Endodermal cell (in vitro differentiated cells): ENCODE measurements around the gene TNIK. TPM values are rescaled to one million over a fixed set of nuclear protein-coding genes. Genes with fewer than 3 reads are reported as not detected.

Source experiments
- DNase-seq: peaks from one replicate; pipeline ENCODE4 v3.0.0-alpha.2; 2017
- H3K27ac ChIP-seq: 2 replicates; pipeline ENCODE4 v1.5.1; 2013; ENCODE audit warnings: mild to moderate bottlenecking, low read depth, low read length, moderate library complexity
- H3K27me3 ChIP-seq: 2 replicates; pipeline ENCODE4 v1.6.1; 2013; ENCODE audit warnings: mild to moderate bottlenecking, low read length, moderate library complexity; ENCODE audit not compliant: insufficient read depth, control insufficient read depth, poor library complexity, severe bottlenecking
- H3K36me3 ChIP-seq: 2 replicates; pipeline ENCODE4 v1.7.0; 2013; ENCODE audit warnings: mild to moderate bottlenecking, low read length, moderate library complexity; ENCODE audit not compliant: control insufficient read depth, insufficient read depth
- H3K4me1 ChIP-seq: one replicate; pipeline ENCODE4 v1.7.0; 2013; ENCODE audit warnings: low read length; ENCODE audit not compliant: control insufficient read depth, insufficient read depth
- H3K4me3 ChIP-seq: 2 replicates; pipeline ENCODE4 v1.5.1; 2013; ENCODE audit warnings: mild to moderate bottlenecking, low read length, moderate library complexity
- H3K9ac ChIP-seq: 2 replicates; pipeline ENCODE4 v1.6.1; 2013; ENCODE audit warnings: mild to moderate bottlenecking, low read length, moderate library complexity; ENCODE audit not compliant: poor library complexity, severe bottlenecking; ENCODE audit errors: extremely low read depth
- H3K9me3 ChIP-seq: 2 replicates; pipeline ENCODE4 v1.6.1; 2013; ENCODE audit warnings: mild to moderate bottlenecking, low read length, moderate library complexity; ENCODE audit not compliant: control insufficient read depth
- H3K27ac Mint-ChIP-seq: 2 replicates; pipeline ENCODE4 v1.8.0; 2020; ENCODE audit warnings: mixed read lengths
- H3K27me3 Mint-ChIP-seq: 2 replicates; pipeline ENCODE4 v1.8.0; 2021; ENCODE audit warnings: mild to moderate bottlenecking, mixed read lengths; ENCODE audit not compliant: insufficient read depth
- H3K36me3 Mint-ChIP-seq: 2 replicates; pipeline ENCODE4 v1.8.0; 2020; ENCODE audit warnings: low read depth, mixed read lengths
- H3K4me1 Mint-ChIP-seq: 2 replicates; pipeline ENCODE4 v1.8.0; 2020; ENCODE audit warnings: mixed read lengths
- H3K4me3 Mint-ChIP-seq: 2 replicates; pipeline ENCODE4 v1.8.0; 2020; ENCODE audit warnings: mild to moderate bottlenecking, moderate library complexity, mixed read lengths
- H3K9me3 Mint-ChIP-seq: 2 replicates; pipeline ENCODE4 v1.8.0; 2020; ENCODE audit warnings: mild to moderate bottlenecking, mixed read lengths
- CTCF ChIP-seq: fragments of 200-600 bp; sonication (generic); conservative IDR thresholded peaks from 2 replicates; pipeline ENCODE4 v1.5.0; 2021; ENCODE audit warnings: antibody characterized with exemption, mild to moderate bottlenecking
- WGBS, 2 experiments: methylation state at CpG; one replicate each; pipeline versions ENCODE4 v1.1.5 to v1.1.7; 2013; ENCODE audit warnings: missing lambda C conversion rate in 2 of 2, mixed read lengths in 1 of 2; ENCODE audit not compliant: insufficient coverage in 1 of 2, insufficient read length in 1 of 2; 5-methylcytosine and 5-hydroxymethylcytosine counted together
- total RNA-seq, 2 donors: library from RNA; stranded (reverse); fragmentation: NEBNext Ultra II Directional in 1 of 2; extraction: Animal tissue kit (Norgen Biotek cat#: 25700) in 1 of 2; gene quantifications; 2 replicates in 1 of 2; 3 replicates in 1 of 2; pipeline ENCODE4 v1.2.1, GENCODE V29; 2021

Gene TNIK
- total RNA-seq, 2 donors from 2014 or later: 12.2 to 14.9 TPM

GRCh38 chr3:171095063-171095462 lies 365.1 kb downstream of the TNIK start:
- Mint-ChIP-seq H3K4me1 (no peaks in the 10 kb centered on the region), H3K4me3 (no peak overlapping the region), H3K9me3 (peaks cover 2% of the 10 kb centered on the region), H3K27me3 (no peaks in the 10 kb centered on the region), H3K36me3 (no peaks in the 10 kb centered on the region), H3K27ac (no peak overlapping the region)
- H3K36me3 ChIP-seq: no peaks in the 10 kb centered on the region
- no peak for DNase-seq
- no peak overlapping the region for H3K27ac ChIP-seq
- H3K4me1 ChIP-seq: no peaks in the 10 kb centered on the region
- no peaks in the 10 kb centered on the region for H3K27me3 ChIP-seq
- 85% methylated on average over 1 of the region's 1 CpG; no CpG with 5 or more reads in 1 of the 2 experiments for WGBS, 2 experiments
- H3K9ac ChIP-seq: no peak overlapping the region
- no peak for TF ChIP-seq CTCF
- no peak overlapping the region for H3K4me3 ChIP-seq
- no peaks in the 10 kb centered on the region for H3K9me3 ChIP-seq

GRCh38 chr3:171094411-171094810 lies 365.8 kb downstream of the TNIK start:
- H3K9me3 ChIP-seq: no peaks in the 10 kb centered on the region
- no peaks in the 10 kb centered on the region for H3K27me3 ChIP-seq
- Mint-ChIP-seq H3K27ac (no peak overlapping the region), H3K36me3 (no peaks in the 10 kb centered on the region), H3K27me3 (no peaks in the 10 kb centered on the region), H3K9me3 (peaks cover 2% of the 10 kb centered on the region), H3K4me3 (no peak overlapping the region), H3K4me1 (no peaks in the 10 kb centered on the region)
- no peak overlapping the region for H3K9ac ChIP-seq
- H3K4me1 ChIP-seq: no peaks in the 10 kb centered on the region
- H3K36me3 ChIP-seq: no peaks in the 10 kb centered on the region
- no peak for TF ChIP-seq CTCF
- WGBS, 2 experiments: 98% methylated on average over 3 of the region's 3 CpGs; no CpG with 5 or more reads in 1 of the 2 experiments
- DNase-seq: no peak
- no peak overlapping the region for H3K4me3 ChIP-seq
- no peak overlapping the region for H3K27ac ChIP-seq

DNA sequence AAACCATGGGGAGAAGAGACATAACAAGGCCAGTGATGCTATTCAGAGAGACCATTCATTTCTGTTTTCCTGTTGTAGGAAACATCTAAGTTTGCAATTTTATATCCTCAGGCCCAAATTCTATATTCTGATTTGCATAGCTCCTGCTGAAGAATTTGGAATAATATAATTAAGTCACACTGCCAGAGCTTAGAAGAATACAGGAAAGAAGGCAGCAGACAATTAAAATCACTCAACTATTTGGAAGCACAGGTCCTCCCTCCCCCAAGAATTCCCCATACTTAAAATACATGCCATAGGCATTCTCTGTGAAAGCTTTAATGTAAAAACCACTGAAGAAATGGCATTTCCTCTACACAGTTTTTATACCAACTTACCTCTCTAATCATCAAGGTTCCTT lies 366.7 kb downstream of the TNIK start:
- H3K27ac ChIP-seq: no peak overlapping the region
- no peaks in the 10 kb centered on the region for H3K36me3 ChIP-seq
- Mint-ChIP-seq H3K4me3 (no peak overlapping the region), H3K36me3 (no peaks in the 10 kb centered on the region), H3K9me3 (peaks cover 2% of the 10 kb centered on the region), H3K27ac (no peak overlapping the region), H3K4me1 (peaks cover 3% of the 10 kb centered on the region), H3K27me3 (no peaks in the 10 kb centered on the region)
- no peaks in the 10 kb centered on the region for H3K27me3 ChIP-seq
- no peak for TF ChIP-seq CTCF
- H3K9ac ChIP-seq: no peak overlapping the region
- DNase-seq: no peak
- no peak overlapping the region for H3K4me3 ChIP-seq
- H3K4me1 ChIP-seq: no peaks in the 10 kb centered on the region
- H3K9me3 ChIP-seq: no peaks in the 10 kb centered on the region
